SJCRH30 (cell line): ENCODE measurements around the gene PLCB1. TPM values are rescaled to one million over a fixed set of nuclear protein-coding genes. Genes with fewer than 3 reads are reported as not detected.

Experiments
- DNase-seq, 2 experiments: peaks; one replicate each; pipeline ENCODE4 v3.0.0-alpha.2; 2015 to 2020
- H3K27ac ChIP-seq: fragments of 250-450 bp; sonication (Bioruptor Pico); 2 replicates; pipeline ENCODE4 v1.5.1; 2020; ENCODE audit warnings: mild to moderate bottlenecking, moderate library complexity
- H3K27me3 ChIP-seq: fragments of 250-450 bp; sonication (Bioruptor Pico); 2 replicates; pipeline ENCODE4 v1.5.1; 2020; ENCODE audit warnings: mild to moderate bottlenecking, moderate library complexity
- H3K36me3 ChIP-seq: fragments of 250-450 bp; sonication (Bioruptor Pico); 2 replicates; pipeline ENCODE4 v1.5.1; 2020; ENCODE audit warnings: mild to moderate bottlenecking, moderate library complexity
- H3K4me1 ChIP-seq: fragments of 250-450 bp; sonication (Bioruptor Pico); 2 replicates; pipeline ENCODE4 v1.5.1; 2020; ENCODE audit warnings: mild to moderate bottlenecking, moderate library complexity
- H3K4me3 ChIP-seq: fragments of 250-450 bp; sonication (Bioruptor Pico); 2 replicates; pipeline ENCODE4 v1.5.1; 2020; ENCODE audit warnings: mild to moderate bottlenecking, moderate library complexity
- H3K9me3 ChIP-seq: fragments of 250-450 bp; sonication (Bioruptor Pico); replicated peaks from 2 replicates; pipeline ENCODE4 v1.5.1; 2020; ENCODE audit warnings: mild to moderate bottlenecking, moderate library complexity
- total RNA-seq: library from RNA; depleted of rRNA; stranded (reverse); fragments of >200 nt; shearing (Covaris generic); gene quantifications from 2 replicates; pipeline ENCODE4 v1.2.3, GENCODE V29; 2014

Gene PLCB1
- total RNA-seq, 1 experiment from 2014 or later: 13.4 TPM

GRCh38 chr20:8250539-8251200 is 118.6 kb downstream of the PLCB1 start:
- Histone ChIP-seq H3K4me1 (peaks cover 3% of the 10 kb centered on the region), H3K27me3 (no peaks in the 10 kb centered on the region), H3K36me3 (no peaks in the 10 kb centered on the region), H3K9me3 (no peaks in the 10 kb centered on the region), H3K4me3 (no peak overlapping the region), H3K27ac (no peak overlapping the region)
- DNase-seq: no peak

- Histone ChIP-seq H3K27me3 (no peaks in the 10 kb centered on the region), H3K4me3 (no peak overlapping the region), H3K27ac (no peak overlapping the region), H3K9me3 (no peaks in the 10 kb centered on the region; the same call in 1 of the 2 replicates), H3K4me1 (peaks cover 8% of the 10 kb centered on the region), H3K36me3 (no peaks in the 10 kb centered on the region)
- no peak for DNase-seq
Measured at GRCh38 chr20:8251201-8251575, 119.1 kb downstream of the PLCB1 start.

GRCh38 chr20:8254911-8255582 is 123.0 kb downstream of the PLCB1 start:
- DNase-seq: no peak
- H3K4me3 ChIP-seq: no peak overlapping the region

DNA sequence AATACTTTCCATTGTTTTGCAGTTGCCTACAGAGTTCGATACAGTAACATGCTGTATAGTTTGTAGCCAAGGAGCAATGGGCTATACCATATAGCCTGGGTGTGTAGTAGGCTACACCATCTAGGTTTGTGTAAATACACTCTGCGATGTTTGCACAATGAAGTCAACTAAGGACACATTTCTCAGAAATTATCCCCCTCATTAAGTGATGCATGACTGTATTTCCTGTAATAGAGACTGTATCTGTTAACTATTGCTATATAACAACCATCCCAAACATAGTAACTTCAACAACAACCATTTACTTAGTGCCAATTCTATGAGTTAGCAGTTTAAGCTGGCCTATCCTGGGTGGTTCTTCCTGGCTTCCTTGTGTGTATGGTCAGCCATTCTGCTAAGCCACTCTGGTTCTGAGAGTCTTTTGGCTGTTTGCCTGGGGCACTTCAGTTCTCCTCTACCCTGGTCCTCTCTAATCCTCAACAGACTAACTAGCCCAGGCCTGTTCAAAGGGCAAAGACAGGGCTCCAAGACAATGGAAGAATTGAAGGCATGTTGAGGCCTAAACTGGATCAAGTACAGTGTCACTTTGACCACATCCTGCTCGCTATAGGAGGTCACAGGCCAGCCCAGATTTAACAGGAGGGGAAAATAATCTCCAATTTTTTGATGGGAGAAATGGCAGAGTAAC is 124.0 kb downstream of the PLCB1 start:
- DNase-seq: peak; percentile 67 to 85
- H3K27ac ChIP-seq: peak overlapping the region; percentile 32
- H3K4me3 ChIP-seq: no peak overlapping the region

More at GRCh38 chr20:8254911-8255582, 123.0 kb downstream of the PLCB1 start:
- H3K4me1 ChIP-seq: peaks cover 10% of the 10 kb centered on the region
- H3K27ac ChIP-seq: no peak overlapping the region
- no peaks in the 10 kb centered on the region for H3K27me3 ChIP-seq
- H3K36me3 ChIP-seq: no peaks in the 10 kb centered on the region
- H3K9me3 ChIP-seq: no peaks in the 10 kb centered on the region; the same call in 1 of the 2 replicates

GRCh38 chr20:8260837-8261251 is 128.8 kb downstream of the PLCB1 start:
- DNase-seq: no peak
- Histone ChIP-seq H3K36me3 (no peaks in the 10 kb centered on the region), H3K4me3 (no peak overlapping the region), H3K4me1 (peaks cover 5% of the 10 kb centered on the region; the same call in 1 of the 2 replicates), H3K9me3 (no peaks in the 10 kb centered on the region; the same call in 1 of the 2 replicates), H3K27me3 (no peaks in the 10 kb centered on the region), H3K27ac (no peak overlapping the region)

More for the DNA sequence above, 124.0 kb downstream of the PLCB1 start:
- H3K9me3 ChIP-seq: no peaks in the 10 kb centered on the region; the same call in 1 of the 2 replicates
- H3K27me3 ChIP-seq: no peaks in the 10 kb centered on the region
- H3K36me3 ChIP-seq: no peaks in the 10 kb centered on the region
- peaks cover 10% of the 10 kb centered on the region for H3K4me1 ChIP-seq

GRCh38 chr20:8262721-8263120 is 130.7 kb downstream of the PLCB1 start:
- no peak for DNase-seq
- Histone ChIP-seq H3K27ac (no peak overlapping the region), H3K36me3 (no peaks in the 10 kb centered on the region), H3K4me1 (no peaks in the 10 kb centered on the region), H3K4me3 (no peak overlapping the region), H3K9me3 (no peaks in the 10 kb centered on the region), H3K27me3 (no peaks in the 10 kb centered on the region)

DNA sequence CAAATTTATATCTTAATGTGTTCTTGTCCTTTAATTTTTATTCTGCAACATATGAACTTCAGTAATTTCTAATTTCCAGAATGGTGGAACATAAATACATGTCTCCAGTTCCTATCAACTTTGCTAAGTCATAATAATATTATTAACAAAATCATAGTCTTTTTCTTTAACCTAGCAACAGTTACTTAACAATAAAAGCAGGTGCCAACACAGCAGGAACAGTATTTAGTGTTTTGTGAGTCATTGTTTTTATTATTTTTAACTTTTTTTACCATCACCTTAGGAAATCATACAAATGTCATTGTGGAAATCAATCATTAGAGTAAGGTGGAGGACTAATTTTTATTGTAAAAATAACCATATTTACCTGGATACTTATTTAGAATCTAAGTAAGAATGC is 133.5 kb downstream of the PLCB1 start:
- DNase-seq: no peak
- Histone ChIP-seq H3K27ac (no peak overlapping the region), H3K9me3 (no peaks in the 10 kb centered on the region; the same call in 1 of the 2 replicates), H3K4me3 (no peak overlapping the region), H3K4me1 (peaks cover 3% of the 10 kb centered on the region; the same call in 1 of the 2 replicates), H3K36me3 (no peaks in the 10 kb centered on the region), H3K27me3 (no peaks in the 10 kb centered on the region)

DNA sequence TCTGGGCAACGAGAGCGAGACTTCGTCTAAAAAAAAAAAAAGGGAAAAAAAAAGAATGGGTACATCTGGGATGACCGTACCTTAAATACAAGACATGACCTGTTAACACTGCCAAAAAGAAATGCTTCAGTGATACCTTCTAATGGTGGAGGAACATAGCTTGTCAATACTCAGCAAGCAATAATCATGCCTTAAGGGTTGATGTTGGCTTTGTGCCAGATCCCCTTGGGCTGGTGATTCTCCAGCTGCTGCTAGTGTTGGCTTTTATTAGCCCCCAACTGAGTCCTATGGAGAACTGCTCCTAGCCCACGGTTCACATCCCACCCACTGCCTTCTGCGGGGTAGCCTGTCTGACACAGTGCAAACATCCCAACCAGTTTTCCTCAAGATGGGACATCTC is 134.9 kb downstream of the PLCB1 start:
- Histone ChIP-seq H3K4me1 (peaks cover 3% of the 10 kb centered on the region; the same call in 1 of the 2 replicates), H3K9me3 (no peaks in the 10 kb centered on the region; the same call in 1 of the 2 replicates), H3K27me3 (no peaks in the 10 kb centered on the region), H3K4me3 (no peak overlapping the region), H3K27ac (no peak overlapping the region), H3K36me3 (no peaks in the 10 kb centered on the region)
- DNase-seq: peak; percentile 14 to 47

- no peaks in the 10 kb centered on the region; the same call in 1 of the 2 replicates for H3K9me3 ChIP-seq
- DNase-seq: no peak
- peaks cover 3% of the 10 kb centered on the region; the same call in 1 of the 2 replicates for H3K4me1 ChIP-seq
- H3K27me3 ChIP-seq: no peaks in the 10 kb centered on the region
- no peaks in the 10 kb centered on the region for H3K36me3 ChIP-seq
- no peak overlapping the region for H3K4me3 ChIP-seq
- H3K27ac ChIP-seq: no peak overlapping the region
Measured at GRCh38 chr20:8271727-8272126, 139.7 kb downstream of the PLCB1 start.

GRCh38 chr20:8272766-8273165 is 140.7 kb downstream of the PLCB1 start:
- H3K27me3 ChIP-seq: no peaks in the 10 kb centered on the region
- no peak overlapping the region for H3K4me3 ChIP-seq
- H3K36me3 ChIP-seq: no peaks in the 10 kb centered on the region
- peaks cover 3% of the 10 kb centered on the region; the same call in 1 of the 2 replicates for H3K4me1 ChIP-seq
- DNase-seq: no peak
- H3K9me3 ChIP-seq: no peaks in the 10 kb centered on the region; the same call in 1 of the 2 replicates
- H3K27ac ChIP-seq: no peak overlapping the region

DNA sequence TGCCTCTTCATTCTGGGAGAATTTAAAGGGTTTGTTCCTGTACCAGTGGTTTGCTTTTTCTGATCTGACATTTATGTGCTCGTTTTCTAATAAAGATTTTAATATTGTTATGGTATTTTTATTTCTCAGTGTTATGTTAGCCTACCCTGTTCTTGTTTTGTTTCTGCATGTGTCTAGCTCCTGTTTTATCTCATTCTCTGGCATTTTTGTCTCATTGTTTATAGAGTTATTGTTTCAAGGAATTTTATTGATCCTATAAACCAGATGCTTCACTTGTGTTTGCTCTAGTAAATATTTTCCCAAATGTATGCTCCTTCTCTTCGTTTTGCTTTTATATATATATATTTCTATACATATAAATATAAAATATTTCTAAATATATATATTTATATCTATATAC is 152.8 kb downstream of the PLCB1 start:
- Histone ChIP-seq H3K4me3 (no peak overlapping the region), H3K27me3 (no peaks in the 10 kb centered on the region), H3K27ac (no peak overlapping the region), H3K36me3 (no peaks in the 10 kb centered on the region), H3K4me1 (no peaks in the 10 kb centered on the region), H3K9me3 (no peaks in the 10 kb centered on the region)
- no peak for DNase-seq

DNA sequence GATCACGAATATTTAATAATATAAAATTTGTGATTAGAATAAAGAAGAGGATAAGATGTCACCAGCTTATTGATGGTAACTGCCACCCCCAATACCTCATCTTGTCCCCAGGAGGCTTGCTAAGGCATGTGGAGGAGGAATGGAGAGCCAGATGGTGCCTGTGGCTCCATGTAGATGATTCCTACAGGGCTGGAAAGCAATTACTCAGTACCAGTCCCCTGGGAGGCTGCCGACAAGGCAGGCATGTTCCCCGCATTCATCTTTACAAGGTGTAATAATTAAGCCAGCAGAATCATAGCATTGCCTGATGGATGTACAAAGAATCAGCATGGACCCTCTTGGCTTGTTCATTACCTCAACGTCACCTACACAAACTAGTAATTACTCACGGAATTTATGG is 155.3 kb downstream of the PLCB1 start:
- Histone ChIP-seq H3K36me3 (no peaks in the 10 kb centered on the region), H3K4me3 (no peak overlapping the region), H3K27me3 (no peaks in the 10 kb centered on the region), H3K27ac (no peak overlapping the region), H3K4me1 (no peaks in the 10 kb centered on the region), H3K9me3 (no peaks in the 10 kb centered on the region)
- no peak for DNase-seq

DNA sequence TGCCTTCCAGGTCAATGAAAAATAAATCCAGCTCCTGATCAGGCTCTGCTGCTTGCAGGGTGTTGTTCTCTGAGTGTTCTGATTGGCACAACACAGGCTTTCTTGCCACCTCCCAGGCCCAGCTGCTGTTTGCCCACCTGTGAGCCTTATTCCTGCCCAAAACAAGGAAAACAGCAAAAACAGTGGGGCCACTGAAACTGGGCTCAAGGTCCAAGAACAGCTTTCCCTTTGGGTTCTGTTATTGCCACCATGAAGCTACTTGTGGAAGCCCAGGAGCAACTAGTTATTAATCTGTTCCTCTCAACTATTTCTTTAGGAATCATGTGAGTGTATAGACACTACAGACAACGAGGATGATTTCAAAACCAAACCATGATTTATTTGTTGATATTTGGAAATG is 159.1 kb downstream of the PLCB1 start:
- no peak overlapping the region for H3K27ac ChIP-seq
- no peaks in the 10 kb centered on the region for H3K9me3 ChIP-seq
- H3K36me3 ChIP-seq: no peaks in the 10 kb centered on the region
- no peak overlapping the region for H3K4me3 ChIP-seq
- DNase-seq: no peak
- no peaks in the 10 kb centered on the region for H3K27me3 ChIP-seq
- no peaks in the 10 kb centered on the region for H3K4me1 ChIP-seq

DNA sequence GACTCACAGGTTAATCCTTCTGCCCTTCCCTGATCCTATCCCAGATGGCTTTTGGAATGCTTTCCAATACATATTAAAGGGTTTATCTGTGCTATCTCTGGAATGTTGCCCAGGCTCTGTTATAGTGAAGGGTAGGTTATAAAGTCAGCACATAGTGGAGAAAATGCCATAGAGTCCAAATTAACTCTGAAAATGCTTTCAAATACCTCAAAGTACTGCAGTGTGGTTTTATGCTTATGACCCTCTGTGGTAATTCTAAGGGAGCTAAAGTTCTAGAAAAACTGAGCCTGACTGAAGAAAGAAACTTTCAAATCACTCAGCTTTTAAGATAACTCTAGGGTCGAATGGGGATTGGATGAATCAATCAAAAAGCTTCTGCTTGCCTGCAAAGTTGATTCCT is 159.8 kb downstream of the PLCB1 start:
- DNase-seq: no peak
- H3K27me3 ChIP-seq: no peaks in the 10 kb centered on the region
- H3K36me3 ChIP-seq: no peaks in the 10 kb centered on the region
- no peak overlapping the region for H3K4me3 ChIP-seq
- no peak overlapping the region for H3K27ac ChIP-seq
- no peaks in the 10 kb centered on the region for H3K4me1 ChIP-seq
- no peaks in the 10 kb centered on the region for H3K9me3 ChIP-seq

- Histone ChIP-seq H3K9me3 (no peaks in the 10 kb centered on the region), H3K27ac (no peak overlapping the region), H3K4me3 (no peak overlapping the region), H3K27me3 (no peaks in the 10 kb centered on the region), H3K36me3 (no peaks in the 10 kb centered on the region), H3K4me1 (no peaks in the 10 kb centered on the region)
- DNase-seq: no peak
Measured at GRCh38 chr20:8292793-8293192, 160.7 kb downstream of the PLCB1 start.
